Right lobe of liver (tissue), 4 donors: ENCODE data around the gene ZNF628.

Experiments
- CTCF ChIP-seq, 4 donors: fragments of 200-600 bp in 3 of 4; fragments of 450-650 bp in 1 of 4; IDR thresholded peaks; one replicate each; pipeline versions ENCODE4 v1.5.1 to v1.8.0; 2016 to 2022; ENCODE audit warnings: antibody characterized with exemption in 4 of 4, mild to moderate bottlenecking in 2 of 4
- POLR2A ChIP-seq: fragments of 450-650 bp; IDR thresholded peaks from one replicate; pipeline ENCODE4 v1.6.1; 2017; ENCODE audit warnings: antibody characterized with exemption, mild to moderate bottlenecking
- donor health status: DM: no; HTN: no; CAD: no.
- donor health status: DM: no; HTN: no; CAD: no.
- donor health status: DM: no; HTN: yes; CAD: no.

DNA sequence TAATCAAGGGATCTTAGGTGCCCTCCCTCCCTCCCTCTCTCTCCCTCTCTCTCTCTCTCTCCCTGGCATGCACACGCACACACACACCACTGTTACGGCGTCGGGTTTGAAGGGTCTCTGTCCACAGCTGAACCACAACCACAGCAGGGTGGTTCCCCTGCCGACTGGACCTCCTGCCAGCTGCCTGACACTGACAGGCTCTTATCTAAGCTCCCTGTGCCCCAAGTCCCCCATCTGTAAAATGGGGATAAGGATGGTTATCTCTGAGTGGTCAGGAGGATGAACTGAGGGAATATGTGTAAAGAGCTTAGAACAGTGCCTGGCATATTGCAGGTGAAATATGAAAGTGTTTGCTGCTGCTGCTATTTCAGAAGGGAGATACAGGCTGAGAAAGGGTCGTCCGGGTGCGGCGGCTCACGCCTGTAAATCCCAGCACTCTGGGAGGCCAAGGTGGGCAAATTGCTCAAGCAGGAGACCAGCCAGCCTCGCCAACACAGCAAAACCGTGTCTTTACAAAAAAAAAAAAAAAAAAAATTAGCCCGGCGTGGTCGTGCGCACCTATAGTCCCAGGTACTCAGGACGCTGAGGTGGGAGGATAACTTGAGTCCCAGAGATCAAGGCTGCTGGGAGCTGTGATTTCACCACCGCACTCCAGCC, 32.5 kb upstream of the ZNF628 start:
- no peak for TF ChIP-seq CTCF (IDR thresholded peaks at IDR 0.05)
- no peak for TF ChIP-seq POLR2A
